Daoy (cell line): Measurements from ENCODE around the gene TMEM185B. TPM values are rescaled to one million over a fixed set of nuclear protein-coding genes. Genes with fewer than 3 reads are reported as not detected.
"Not testable (repeated sequence)": the region's sequence is repeated elsewhere in the genome, so short reads cannot be mapped to it uniquely, and the experiment has no call there.

Source experiments
- DNase-seq: peaks from one replicate; pipeline ENCODE4 v3.0.0-alpha.2; 2015; ENCODE audit warnings: low read depth
- total RNA-seq: library from RNA; depleted of rRNA; stranded (reverse); fragments of >200 nt; shearing (Covaris generic); gene quantifications from 2 replicates; pipeline ENCODE4 v1.2.3, GENCODE V29; 2014

Gene TMEM185B
- total RNA-seq, 1 experiment from 2014 or later: 23.8 TPM

- DNase-seq: no peak
Observed at GRCh38 chr2:120208381-120209353, 14.5 kb downstream of the TMEM185B start.

GRCh38 chr2:120206022-120206581, 17.1 kb downstream of the TMEM185B start:
- peak; percentile 41 for DNase-seq

- no peak for DNase-seq
Observed at GRCh38 chr2:120204945-120205670, 18.1 kb downstream of the TMEM185B start.

- no peak for DNase-seq
Observed at GRCh38 chr2:120204417-120204816, 18.8 kb downstream of the TMEM185B start.

- DNase-seq: no peak
Observed at GRCh38 chr2:120204022-120204405, 19.2 kb downstream of the TMEM185B start.

- no peak for DNase-seq
Observed at GRCh38 chr2:120203251-120204021, 19.8 kb downstream of the TMEM185B start.

- not testable (repeated sequence) for DNase-seq
Observed at GRCh38 chr2:120199817-120200459, 23.3 kb downstream of the TMEM185B start.

- no peak for DNase-seq
Observed at GRCh38 chr2:120195553-120195952, 27.6 kb downstream of the TMEM185B start.

GRCh38 chr2:120192280-120192679, 30.9 kb downstream of the TMEM185B start:
- DNase-seq: no peak

GRCh38 chr2:120189189-120189588, 34.0 kb downstream of the TMEM185B start:
- DNase-seq: no peak

- DNase-seq: no peak
Observed at GRCh38 chr2:120182019-120182560, 41.1 kb downstream of the TMEM185B start.

- DNase-seq: no peak
Observed at GRCh38 chr2:120180066-120180465, 43.1 kb downstream of the TMEM185B start.

- DNase-seq: no peak
Observed at GRCh38 chr2:120179396-120179795, 43.8 kb downstream of the TMEM185B start.

GRCh38 chr2:120177973-120178372, 45.2 kb downstream of the TMEM185B start:
- no peak for DNase-seq

GRCh38 chr2:120177001-120177621, 46.1 kb downstream of the TMEM185B start:
- no peak for DNase-seq

GRCh38 chr2:120176526-120176925, 46.7 kb downstream of the TMEM185B start:
- no peak for DNase-seq

GRCh38 chr2:120174963-120175581, 48.1 kb downstream of the TMEM185B start:
- peak; percentile 23 for DNase-seq
